Ishikawa (cell line): ENCODE data around the gene SLC6A13.

Experiments
- CEBPB ChIP-seq: IDR thresholded peaks from 2 replicates; pipeline ENCODE4 v1.6.1; 2012
- FOXM1 ChIP-seq: IDR thresholded peaks from 2 replicates; pipeline ENCODE4 v1.6.1; 2012; ENCODE audit warnings: low read depth, borderline replicate concordance
- USF1 ChIP-seq: IDR thresholded peaks from 2 replicates; pipeline ENCODE4 v1.6.1; 2012

GRCh38 chr12:253116-253831 is 9.4 kb downstream of the SLC6A13 start:
- no peak for TF ChIP-seq FOXM1
- TF ChIP-seq CEBPB: no peak
- no peak for TF ChIP-seq USF1
